Measurements from ENCODE around the gene PKDCC.

- TF ChIP-seq EZH2 (IDR thresholded peaks at IDR 0.05) (no peak), POLR2AphosphoS5 (IDR thresholded peaks at IDR 0.05; ENCODE audit: borderline replicate concordance, low read depth, low read length) (no peak), FOXP2 (optimal IDR thresholded peaks at IDR 0.05; ENCODE audit: control extremely low read depth, extremely low read length, insufficient read depth) (no peak)
Observed at GRCh38 chr2:42069568-42069967, 21.7 kb downstream of the PKDCC start.
